NCI-H2081 treated with DMSO at 0.1 percent for 48 hours (cell line): ENCODE data around the gene BAIAP3.
"Not testable (repeated sequence)": the region's sequence is repeated elsewhere in the genome, so short reads cannot be mapped to it uniquely, and the experiment has no call there.

Source experiments
- DNase-seq: peaks from one replicate; lab custom pipeline; 2025; lab: John Stamatoyannopoulos, UW

The BAIAP3 gene

GRCh38 chr16:1318268-1318545, 15.2 kb upstream of the BAIAP3 start:
- no peak for DNase-seq

GRCh38 chr16:1319041-1319440, 14.4 kb upstream of the BAIAP3 start:
- DNase-seq = no peak

GRCh38 chr16:1320097-1320496, 13.3 kb upstream of the BAIAP3 start:
- no peak for DNase-seq

GRCh38 chr16:1320658-1321240, 12.7 kb upstream of the BAIAP3 start:
- DNase-seq = no peak

- no peak for DNase-seq
Measured at GRCh38 chr16:1322407-1322806, 11.0 kb upstream of the BAIAP3 start.

GRCh38 chr16:1323296-1324239, 9.9 kb upstream of the BAIAP3 start:
- DNase-seq = no peak

GRCh38 chr16:1324286-1324826, 9.1 kb upstream of the BAIAP3 start:
- DNase-seq = no peak

GRCh38 chr16:1325261-1325660, 8.2 kb upstream of the BAIAP3 start:
- no peak for DNase-seq

GRCh38 chr16:1325673-1326371, 7.6 kb upstream of the BAIAP3 start:
- no peak for DNase-seq

- DNase-seq = no peak
Measured at GRCh38 chr16:1326391-1326790, 7.1 kb upstream of the BAIAP3 start.

GRCh38 chr16:1326946-1327618, 6.4 kb upstream of the BAIAP3 start:
- no peak for DNase-seq

- no peak for DNase-seq
Measured at GRCh38 chr16:1327619-1327947, 5.9 kb upstream of the BAIAP3 start.

GRCh38 chr16:1328136-1328535, 5.3 kb upstream of the BAIAP3 start:
- DNase-seq = not testable (repeated sequence)

GRCh38 chr16:1328961-1329360, 4.5 kb upstream of the BAIAP3 start:
- DNase-seq = not testable (repeated sequence)

- DNase-seq = no peak
Measured at GRCh38 chr16:1330260-1330914, 3.1 kb upstream of the BAIAP3 start.

GRCh38 chr16:1330931-1331711, 2.3 kb upstream of the BAIAP3 start:
- no peak for DNase-seq

- DNase-seq = no peak
Measured at GRCh38 chr16:1331712-1332617, 1.5 kb upstream of the BAIAP3 start.

- DNase-seq = no peak
Measured at GRCh38 chr16:1332618-1333148, 762 bp upstream of the BAIAP3 start.

- DNase-seq = no peak
Measured at GRCh38 chr16:1333854-1334700, 632 bp downstream of the BAIAP3 start.
